OCI-LY1 (cell line): Measurements from ENCODE around the gene HSPB9.
A peak's percentile ranks its signal among the peaks of the same experiment; 100 is the strongest.

ENCODE experiments used
- H2AFZ ChIP-seq: fragments of 200-600 bp; sonication (generic), shearing (Covaris generic); 2 replicates; pipeline ENCODE4 v1.6.0; 2014; ENCODE audit warnings: antibody characterized with exemption, mild to moderate bottlenecking, low read length
- H3F3A ChIP-seq: fragments of 200-600 bp; sonication (generic), shearing (Covaris generic); 2 replicates; pipeline ENCODE4 v1.6.0; 2014; ENCODE audit warnings: mild to moderate bottlenecking, antibody characterized with exemption, low read length, moderate library complexity; ENCODE audit not compliant: insufficient read depth
- H3K27ac ChIP-seq: fragments of 200-600 bp; sonication (generic); 2 replicates; pipeline ENCODE4 v1.5.1; 2014; ENCODE audit warnings: low read length, mixed run types, mild to moderate bottlenecking, low read depth; ENCODE audit not compliant: poor library complexity, severe bottlenecking
- H3K27me3 ChIP-seq: fragments of 200-600 bp; sonication (generic); 2 replicates; pipeline ENCODE4 v1.6.0; 2014; ENCODE audit warnings: antibody characterized with exemption, mild to moderate bottlenecking, low read length, moderate library complexity; ENCODE audit not compliant: insufficient read depth
- H3K36me3 ChIP-seq: fragments of 200-600 bp; sonication (generic); 2 replicates; pipeline ENCODE4 v1.6.1; 2014; ENCODE audit warnings: mild to moderate bottlenecking, antibody characterized with exemption, low read length, moderate library complexity, mixed read lengths; ENCODE audit not compliant: insufficient read depth
- H3K4me1 ChIP-seq: fragments of 200-600 bp; sonication (generic); 2 replicates; pipeline ENCODE4 v1.5.1; 2014; ENCODE audit warnings: mild to moderate bottlenecking, low read length, moderate library complexity; ENCODE audit not compliant: insufficient read depth, severe bottlenecking
- H3K4me2 ChIP-seq: fragments of 200-600 bp; sonication (generic), shearing (Covaris generic); 2 replicates; pipeline ENCODE4 v1.6.1; 2014; ENCODE audit warnings: low read length
- H3K4me3 ChIP-seq: fragments of 200-600 bp; sonication (generic); 2 replicates; pipeline ENCODE4 v1.5.1; 2014; ENCODE audit warnings: low read length, low read depth, mild to moderate bottlenecking, mixed read lengths; ENCODE audit not compliant: poor library complexity, severe bottlenecking
- H3K79me2 ChIP-seq: fragments of 200-600 bp; shearing (Covaris generic); 2 replicates; pipeline ENCODE4 v1.6.1; 2016; ENCODE audit warnings: mixed run types, low read length, mixed read lengths; ENCODE audit not compliant: insufficient read depth
- H3K9ac ChIP-seq: fragments of 200-600 bp; sonication (generic), shearing (Covaris generic); 2 replicates; pipeline ENCODE4 v1.6.1; 2014; ENCODE audit warnings: mild to moderate bottlenecking, low read length, mixed read lengths
- H3K9me2 ChIP-seq: fragments of 200-600 bp; sonication (generic), shearing (Covaris generic); 2 replicates; pipeline ENCODE4 v1.6.1; 2014; ENCODE audit warnings: low read depth, mild to moderate bottlenecking, low read length, mixed read lengths
- H3K9me3 ChIP-seq: fragments of 200-600 bp; shearing (Covaris generic); 2 replicates; pipeline ENCODE4 v1.6.1; 2014; ENCODE audit warnings: low read length, mixed read lengths
- H4K20me1 ChIP-seq: fragments of 200-600 bp; sonication (generic), shearing (Covaris generic); 2 replicates; pipeline ENCODE4 v1.6.0; 2016; ENCODE audit warnings: mild to moderate bottlenecking, low read length; ENCODE audit not compliant: insufficient read depth
- EZH2 ChIP-seq: fragments of 200-600 bp; sonication (generic), shearing (Covaris generic); IDR thresholded peaks from 2 replicates; pipeline ENCODE4 v1.8.0; 2017; ENCODE audit warnings: borderline replicate concordance, mixed run types, mild to moderate bottlenecking, antibody characterized with exemption, low read length, moderate library complexity, mixed read lengths
- TF ChIP-seq, protein P1 (sequence below): fragments of 200-600 bp; sonication (generic), shearing (Covaris generic); IDR thresholded peaks from 2 replicates; pipeline ENCODE4 v1.5.1; 2017; ENCODE audit warnings: mild to moderate bottlenecking, antibody characterized with exemption, low read length, moderate library complexity, mixed read lengths

Gene HSPB9

DNA sequence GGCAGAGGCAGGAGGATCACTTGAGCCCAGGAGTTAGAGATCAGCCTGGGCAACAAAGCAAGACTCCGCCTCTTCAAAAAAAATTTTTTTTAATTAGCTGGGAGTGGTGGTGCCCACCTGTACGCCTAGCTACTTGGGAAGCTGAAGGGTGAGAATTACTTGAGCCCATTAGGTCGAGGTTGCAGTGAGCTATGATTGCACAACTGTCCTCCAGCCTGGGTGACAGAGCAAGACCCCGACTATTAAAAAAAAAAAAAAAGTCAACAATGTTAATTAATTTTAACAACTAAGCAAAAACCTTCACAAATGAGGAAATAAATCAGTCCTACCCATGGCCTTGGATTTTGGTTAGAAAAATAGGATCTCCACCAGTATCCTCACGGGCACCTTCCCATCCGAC is 15.5 kb upstream of the HSPB9 start:
- Histone ChIP-seq H4K20me1 (no peaks in the 10 kb centered on the region), H3K9me3 (no peaks in the 10 kb centered on the region), H3F3A (no peaks in the 10 kb centered on the region), H3K4me2 (peak overlapping the region; percentile 68), H3K4me1 (peaks cover 36% of the 10 kb centered on the region), H3K36me3 (no peaks in the 10 kb centered on the region; the same call in 1 of the 2 replicates), H3K4me3 (peak overlapping the region; percentile 52), H3K79me2 (no peaks in the 10 kb centered on the region), H3K27ac (no peak overlapping the region), H3K27me3 (no peaks in the 10 kb centered on the region), H3K9ac (peak overlapping the region; percentile 21; the same call in 1 of the 2 replicates), H3K9me2 (no peaks in the 10 kb centered on the region), H2AFZ (no peak overlapping the region)
- TF ChIP-seq, protein P1, sequence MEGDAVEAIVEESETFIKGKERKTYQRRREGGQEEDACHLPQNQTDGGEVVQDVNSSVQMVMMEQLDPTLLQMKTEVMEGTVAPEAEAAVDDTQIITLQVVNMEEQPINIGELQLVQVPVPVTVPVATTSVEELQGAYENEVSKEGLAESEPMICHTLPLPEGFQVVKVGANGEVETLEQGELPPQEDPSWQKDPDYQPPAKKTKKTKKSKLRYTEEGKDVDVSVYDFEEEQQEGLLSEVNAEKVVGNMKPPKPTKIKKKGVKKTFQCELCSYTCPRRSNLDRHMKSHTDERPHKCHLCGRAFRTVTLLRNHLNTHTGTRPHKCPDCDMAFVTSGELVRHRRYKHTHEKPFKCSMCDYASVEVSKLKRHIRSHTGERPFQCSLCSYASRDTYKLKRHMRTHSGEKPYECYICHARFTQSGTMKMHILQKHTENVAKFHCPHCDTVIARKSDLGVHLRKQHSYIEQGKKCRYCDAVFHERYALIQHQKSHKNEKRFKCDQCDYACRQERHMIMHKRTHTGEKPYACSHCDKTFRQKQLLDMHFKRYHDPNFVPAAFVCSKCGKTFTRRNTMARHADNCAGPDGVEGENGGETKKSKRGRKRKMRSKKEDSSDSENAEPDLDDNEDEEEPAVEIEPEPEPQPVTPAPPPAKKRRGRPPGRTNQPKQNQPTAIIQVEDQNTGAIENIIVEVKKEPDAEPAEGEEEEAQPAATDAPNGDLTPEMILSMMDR, result no peak
- TF ChIP-seq EZH2, result no peak

DNA sequence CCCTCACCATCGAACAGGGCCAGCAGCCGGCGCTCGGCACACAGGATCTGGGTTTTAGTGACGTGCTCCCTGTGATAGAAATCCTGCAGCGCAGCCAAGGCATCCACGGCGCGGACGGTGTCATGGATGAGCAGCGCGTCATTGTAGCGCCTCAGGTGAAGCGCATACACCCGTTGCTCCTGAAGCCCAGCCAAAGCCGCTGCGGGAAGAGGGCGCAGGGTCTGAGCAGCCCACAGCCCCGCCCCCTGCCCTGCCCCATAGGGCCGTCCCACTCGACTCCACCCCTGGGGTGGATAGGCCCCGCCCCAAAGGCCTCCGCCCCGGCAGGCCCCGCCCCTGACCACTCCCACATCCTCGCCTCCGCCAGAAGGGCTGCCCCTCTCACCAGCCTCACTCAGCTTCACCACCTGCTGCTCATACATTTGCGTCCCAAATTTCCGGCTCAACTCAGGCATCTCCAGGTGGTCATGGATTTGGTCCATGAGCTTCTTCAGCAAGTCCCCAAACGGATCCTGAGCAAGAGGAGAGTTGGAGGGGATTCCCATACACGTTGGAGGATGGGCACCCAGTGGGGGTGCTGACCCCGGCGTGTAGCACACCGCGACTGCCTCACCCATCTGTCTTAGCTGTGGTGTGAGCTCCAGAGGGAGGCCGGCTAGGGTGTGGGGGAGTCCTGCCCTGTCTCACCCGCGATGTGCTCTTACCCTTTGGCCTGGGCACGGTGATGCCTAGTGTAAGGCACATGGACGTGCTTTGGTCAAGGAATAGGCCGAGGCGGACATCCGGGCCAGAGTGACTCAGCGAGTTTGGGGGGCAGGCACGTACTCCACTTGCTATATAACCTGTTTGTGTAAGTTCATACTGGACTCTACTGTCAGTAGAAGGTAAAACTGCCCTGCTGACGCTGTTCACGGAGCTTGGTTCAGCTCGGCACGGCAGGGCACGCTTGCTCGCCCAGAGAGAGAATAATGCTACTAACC is 14.7 kb upstream of the HSPB9 start:
- no peaks in the 10 kb centered on the region for H4K20me1 ChIP-seq
- H3K4me1 ChIP-seq, result peaks cover 44% of the 10 kb centered on the region
- H3K27ac ChIP-seq, result peak overlapping the region; percentile 58
- peak overlapping the region; percentile 55 for H3K9ac ChIP-seq
- H3F3A ChIP-seq, result no peaks in the 10 kb centered on the region
- H2AFZ ChIP-seq, result no peak overlapping the region
- TF ChIP-seq EZH2, result no peak
- TF ChIP-seq, protein P1, result 0 out of 2 replicates have a peak, but pooled peaks have one; percentile 6
- H3K9me3 ChIP-seq, result no peaks in the 10 kb centered on the region
- H3K4me2 ChIP-seq, result peak overlapping the region; percentile 68
- peak overlapping the region; percentile 52 for H3K4me3 ChIP-seq
- H3K36me3 ChIP-seq, result no peaks in the 10 kb centered on the region; the same call in 1 of the 2 replicates
- no peaks in the 10 kb centered on the region for H3K79me2 ChIP-seq
- H3K9me2 ChIP-seq, result no peaks in the 10 kb centered on the region
- no peaks in the 10 kb centered on the region for H3K27me3 ChIP-seq

DNA sequence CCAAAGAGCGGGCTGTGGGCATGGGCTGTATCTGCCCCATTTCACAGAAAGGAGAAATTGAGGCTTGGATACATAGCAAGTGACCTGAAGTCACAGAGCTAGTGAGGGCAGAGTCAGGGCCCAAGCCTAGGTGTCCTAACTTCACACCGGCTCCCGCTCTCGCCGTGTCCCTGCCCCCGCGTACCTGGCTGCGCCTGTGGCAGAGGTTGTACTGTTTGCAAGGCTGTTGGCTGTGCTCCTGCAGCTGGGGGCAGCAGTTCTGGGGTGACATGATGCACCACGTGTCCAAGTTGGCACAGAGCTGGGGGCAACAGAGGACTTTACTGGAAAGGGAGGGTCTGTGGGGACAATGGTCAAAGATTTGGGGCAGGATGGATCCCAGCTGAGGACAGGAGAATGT is 13.5 kb upstream of the HSPB9 start:
- no peaks in the 10 kb centered on the region for H3K9me2 ChIP-seq
- TF ChIP-seq, protein P1, result no peak
- no peak for TF ChIP-seq EZH2
- no peaks in the 10 kb centered on the region for H3K9me3 ChIP-seq
- no peaks in the 10 kb centered on the region for H3K79me2 ChIP-seq
- H3K27ac ChIP-seq, result peak overlapping the region; percentile 58
- peaks cover 10% of the 10 kb centered on the region for H3K36me3 ChIP-seq
- H3K27me3 ChIP-seq, result no peaks in the 10 kb centered on the region
- H3K9ac ChIP-seq, result no peak overlapping the region
- H3K4me3 ChIP-seq, result no peak overlapping the region
- H2AFZ ChIP-seq, result no peak overlapping the region
- H3F3A ChIP-seq, result no peaks in the 10 kb centered on the region
- H4K20me1 ChIP-seq, result no peaks in the 10 kb centered on the region
- no peak overlapping the region for H3K4me2 ChIP-seq
- peaks cover 49% of the 10 kb centered on the region for H3K4me1 ChIP-seq
